SH-SY5Y (cell line): ENCODE results near the gene SCYGR2.

Experiments used
- GATA2 ChIP-seq: IDR thresholded peaks from 2 replicates; pipeline ENCODE4 v1.6.1; 2011; ENCODE audit warnings: mild to moderate bottlenecking, low read depth, low read length
- GATA3 ChIP-seq: IDR thresholded peaks from 2 replicates; pipeline ENCODE4 v1.6.1; 2011; ENCODE audit warnings: low read depth, mild to moderate bottlenecking, low read length, moderate library complexity

DNA sequence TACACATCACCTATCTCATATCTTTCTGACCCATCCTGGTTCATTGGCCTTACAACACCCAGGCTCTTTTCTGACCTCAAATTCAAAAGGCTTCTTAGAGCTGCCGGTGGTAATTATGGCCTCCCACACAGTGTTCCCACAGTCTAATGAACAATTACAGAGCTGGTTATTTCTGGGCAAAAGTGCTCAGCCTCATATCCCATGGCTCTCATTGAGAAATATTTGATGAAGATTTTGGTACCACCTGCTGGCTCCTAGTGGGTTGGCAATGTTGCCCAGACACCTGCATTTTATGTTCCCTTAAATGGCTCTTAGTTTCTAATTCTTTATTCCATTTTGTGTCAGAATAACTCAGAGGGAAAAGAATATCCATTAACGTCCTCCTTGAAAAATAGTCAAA lies 20.1 kb upstream of the SCYGR2 start:
- TF ChIP-seq GATA3 (no peak), GATA2 (no peak)
